ENCODE data around the gene CCSER1. TPM values are rescaled to one million over a fixed set of nuclear protein-coding genes. Genes with fewer than 3 reads are reported as not detected.

The CCSER1 gene
- total and polyA plus RNA-seq, 4 donors: 0.18 to 2.3 (median 1.2) TPM

GRCh38 chr4:90996813-90997212, 869.6 kb downstream of the CCSER1 start:
- Histone ChIP-seq H3K27ac (ENCODE audit: low read depth in 1 of 2, low read length in 2 of 2) (no peak overlapping the region), H3K4me1 (ENCODE audit: control insufficient read depth in 4 of 4, insufficient read depth in 4 of 4, low read length in 3 of 4) (no peaks in the 10 kb centered on the region), H3K4me3 (ENCODE audit: low read depth in 1 of 3, low read length in 3 of 3) (no peak overlapping the region), H3K36me3 (ENCODE audit: control insufficient read depth in 4 of 4, insufficient read depth in 3 of 4, low read depth in 1 of 4, low read length in 3 of 4) (no peaks in the 10 kb centered on the region), H3K27me3 (ENCODE audit: control insufficient read depth in 4 of 4, insufficient read depth in 4 of 4, low read length in 3 of 4) (no peaks in the 10 kb centered on the region), H3K9me3 (ENCODE audit: control insufficient read depth in 4 of 4, low read length in 3 of 4) (no peaks in the 10 kb centered on the region), H3K9ac (ENCODE audit: low read depth in 1 of 2, low read length in 2 of 2) (no peak overlapping the region)
- 98% methylated on average over 1 of the region's 1 CpG for WGBS
- TF ChIP-seq MAX (IDR thresholded peaks at IDR 0.05): no peak
- TF ChIP-seq FOXA1 (IDR thresholded peaks at IDR 0.05): no peak
- TF ChIP-seq REST (IDR thresholded peaks at IDR 0.05): no peak
- TF ChIP-seq GABPA (IDR thresholded peaks at IDR 0.05 in 1 of 2, conservative IDR thresholded peaks at IDR 0.05 in 1 of 2): no peak
- no peak for TF ChIP-seq CTCF (IDR thresholded peaks at IDR 0.05; ENCODE audit: low read depth, low read length, missing input control)
- TF ChIP-seq FOXA2 (IDR thresholded peaks at IDR 0.05): no peak
- no peak for TF ChIP-seq HNF4G (IDR thresholded peaks at IDR 0.05)
- no peak for TF ChIP-seq NR2F2 (IDR thresholded peaks at IDR 0.05)
- TF ChIP-seq ATF3 (IDR thresholded peaks at IDR 0.05): no peak
- TF ChIP-seq RAD21 (IDR thresholded peaks at IDR 0.05): no peak
- no peak for TF ChIP-seq TAF1 (conservative IDR thresholded peaks at IDR 0.05)
- TF ChIP-seq SP1 (IDR thresholded peaks at IDR 0.05): no peak
- TF ChIP-seq YY1 (IDR thresholded peaks at IDR 0.05): no peak
- TF ChIP-seq, protein P1, sequence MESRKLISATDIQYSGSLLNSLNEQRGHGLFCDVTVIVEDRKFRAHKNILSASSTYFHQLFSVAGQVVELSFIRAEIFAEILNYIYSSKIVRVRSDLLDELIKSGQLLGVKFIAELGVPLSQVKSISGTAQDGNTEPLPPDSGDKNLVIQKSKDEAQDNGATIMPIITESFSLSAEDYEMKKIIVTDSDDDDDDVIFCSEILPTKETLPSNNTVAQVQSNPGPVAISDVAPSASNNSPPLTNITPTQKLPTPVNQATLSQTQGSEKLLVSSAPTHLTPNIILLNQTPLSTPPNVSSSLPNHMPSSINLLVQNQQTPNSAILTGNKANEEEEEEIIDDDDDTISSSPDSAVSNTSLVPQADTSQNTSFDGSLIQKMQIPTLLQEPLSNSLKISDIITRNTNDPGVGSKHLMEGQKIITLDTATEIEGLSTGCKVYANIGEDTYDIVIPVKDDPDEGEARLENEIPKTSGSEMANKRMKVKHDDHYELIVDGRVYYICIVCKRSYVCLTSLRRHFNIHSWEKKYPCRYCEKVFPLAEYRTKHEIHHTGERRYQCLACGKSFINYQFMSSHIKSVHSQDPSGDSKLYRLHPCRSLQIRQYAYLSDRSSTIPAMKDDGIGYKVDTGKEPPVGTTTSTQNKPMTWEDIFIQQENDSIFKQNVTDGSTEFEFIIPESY (IDR thresholded peaks at IDR 0.05): no peak
- DNase-seq (ENCODE audit: low spot score): no peak

GRCh38 chr4:91015861-91016260, 888.7 kb downstream of the CCSER1 start:
- no peaks in the 10 kb centered on the region for H3K4me1 ChIP-seq (ENCODE audit: control insufficient read depth in 4 of 4, insufficient read depth in 4 of 4, low read length in 3 of 4)
- no peaks in the 10 kb centered on the region for H3K9me3 ChIP-seq (ENCODE audit: control insufficient read depth in 4 of 4, low read length in 3 of 4)
- no peaks in the 10 kb centered on the region for H3K27me3 ChIP-seq (ENCODE audit: control insufficient read depth in 4 of 4, insufficient read depth in 4 of 4, low read length in 3 of 4)
- no peak overlapping the region for H3K27ac ChIP-seq (ENCODE audit: low read depth in 1 of 2, low read length in 2 of 2)
- H3K9ac ChIP-seq (ENCODE audit: low read depth in 1 of 2, low read length in 2 of 2): no peak overlapping the region
- H3K4me3 ChIP-seq (ENCODE audit: low read depth in 1 of 3, low read length in 3 of 3): no peak overlapping the region
- WGBS: 53% methylated on average over 3 of the region's 3 CpGs
- DNase-seq (ENCODE audit: low spot score): no peak
- H3K36me3 ChIP-seq (ENCODE audit: control insufficient read depth in 4 of 4, insufficient read depth in 3 of 4, low read depth in 1 of 4, low read length in 3 of 4): no peaks in the 10 kb centered on the region
- TF ChIP-seq HNF4A (conservative IDR thresholded peaks at IDR 0.05): no peak
- no peak for TF ChIP-seq FOXA1 (IDR thresholded peaks at IDR 0.05)
- TF ChIP-seq GABPA (IDR thresholded peaks at IDR 0.05 in 1 of 2, conservative IDR thresholded peaks at IDR 0.05 in 1 of 2): no peak
- TF ChIP-seq RXRA (IDR thresholded peaks at IDR 0.05): no peak
- TF ChIP-seq TAF1 (conservative IDR thresholded peaks at IDR 0.05): no peak
- no peak for TF ChIP-seq RAD21 (IDR thresholded peaks at IDR 0.05)
- no peak for TF ChIP-seq JUND (IDR thresholded peaks at IDR 0.05)
- TF ChIP-seq MAX (IDR thresholded peaks at IDR 0.05): no peak
- TF ChIP-seq EGR1 (IDR thresholded peaks at IDR 0.05; ENCODE audit: low read depth in 2 of 2): no peak
- TF ChIP-seq YY1 (IDR thresholded peaks at IDR 0.05): no peak
- no peak for TF ChIP-seq FOXA2 (IDR thresholded peaks at IDR 0.05)
- no peak for TF ChIP-seq CTCF (IDR thresholded peaks at IDR 0.05; ENCODE audit: low read depth, low read length, missing input control)
- TF ChIP-seq, protein P1 (IDR thresholded peaks at IDR 0.05): no peak

All from liver (tissue), 9 donors.